SU-DHL-6 (cell line): ENCODE results near the gene GOLM1.

Experiments
- H2AFZ ChIP-seq: fragments of 200-600 bp; sonication (generic); 2 replicates; pipeline ENCODE4 v1.6.1; 2014; ENCODE audit warnings: low read depth, mild to moderate bottlenecking, moderate library complexity, mixed read lengths, antibody characterized with exemption, low read length; ENCODE audit not compliant: severe bottlenecking
- H3F3A ChIP-seq: fragments of 200-600 bp; shearing (Covaris generic); 2 replicates; pipeline ENCODE4 v1.6.0; 2016; ENCODE audit warnings: antibody characterized with exemption, mild to moderate bottlenecking; ENCODE audit not compliant: insufficient read depth
- H3K27ac ChIP-seq: fragments of 200-600 bp; sonication (generic); 2 replicates; pipeline ENCODE4 v1.5.1; 2016; ENCODE audit warnings: low read depth, mild to moderate bottlenecking, low read length, moderate library complexity, mixed read lengths
- H3K27me3 ChIP-seq: fragments of 200-600 bp; sonication (generic), shearing (Covaris generic); 2 replicates; pipeline ENCODE4 v1.6.0; 2014; ENCODE audit warnings: mild to moderate bottlenecking, low read length
- H3K36me3 ChIP-seq: fragments of 200-600 bp; sonication (generic); 2 replicates; pipeline ENCODE4 v1.6.1; 2014; ENCODE audit warnings: mild to moderate bottlenecking, low read length, mixed read lengths
- H3K4me2 ChIP-seq: fragments of 300-600, 200-600 bp; shearing (Covaris generic), sonication (generic); 2 replicates; pipeline ENCODE4 v1.6.0; 2014; ENCODE audit warnings: low read length, low read depth, mild to moderate bottlenecking; ENCODE audit not compliant: poor library complexity, severe bottlenecking
- H3K4me3 ChIP-seq: fragments of 200-600 bp; sonication (generic); 2 replicates; pipeline ENCODE4 v1.5.1; 2014; ENCODE audit warnings: antibody characterized with exemption, low read length, mild to moderate bottlenecking, mixed read lengths; ENCODE audit not compliant: insufficient read depth, poor library complexity, severe bottlenecking
- H3K79me2 ChIP-seq: fragments of 200-600 bp; sonication (generic); 2 replicates; pipeline ENCODE4 v1.6.1; 2014; ENCODE audit warnings: mild to moderate bottlenecking, low read length, moderate library complexity; ENCODE audit not compliant: insufficient read depth
- H3K9ac ChIP-seq: fragments of 200-600 bp; sonication (generic); 2 replicates; pipeline ENCODE4 v1.7.0; 2014; ENCODE audit warnings: mild to moderate bottlenecking, low read length
- H3K9me2 ChIP-seq: fragments of 200-600 bp; sonication (generic); replicated peaks from 2 replicates; pipeline ENCODE4 v1.6.1; 2014; ENCODE audit warnings: low read length; ENCODE audit not compliant: insufficient read depth
- H3K9me3 ChIP-seq: fragments of 200-600 bp; sonication (generic); 2 replicates; pipeline ENCODE4 v1.6.1; 2014; ENCODE audit warnings: low read length, mixed read lengths; ENCODE audit not compliant: insufficient read depth
- H4K20me1 ChIP-seq: fragments of 200-600 bp; sonication (generic); 2 replicates; pipeline ENCODE4 v1.6.1; 2014; ENCODE audit warnings: low read depth, mild to moderate bottlenecking, antibody characterized with exemption, low read length, moderate library complexity, mixed read lengths
- EZH2phosphoT487 ChIP-seq: fragments of 200-600 bp; sonication (generic), shearing (Covaris generic); conservative IDR thresholded peaks from 2 replicates; pipeline ENCODE4 v1.6.1; 2018; ENCODE audit warnings: mild to moderate bottlenecking, antibody characterized with exemption, low read length, moderate library complexity, mixed read lengths
- TF ChIP-seq, protein P1 (sequence below): fragments of 200-600 bp; sonication (generic); IDR thresholded peaks from one replicate; pipeline ENCODE4 v1.5.1; 2017; ENCODE audit warnings: antibody characterized with exemption, mild to moderate bottlenecking, low read length, moderate library complexity; ENCODE audit not compliant: insufficient read depth, poor library complexity, severe bottlenecking

The GOLM1 gene

DNA sequence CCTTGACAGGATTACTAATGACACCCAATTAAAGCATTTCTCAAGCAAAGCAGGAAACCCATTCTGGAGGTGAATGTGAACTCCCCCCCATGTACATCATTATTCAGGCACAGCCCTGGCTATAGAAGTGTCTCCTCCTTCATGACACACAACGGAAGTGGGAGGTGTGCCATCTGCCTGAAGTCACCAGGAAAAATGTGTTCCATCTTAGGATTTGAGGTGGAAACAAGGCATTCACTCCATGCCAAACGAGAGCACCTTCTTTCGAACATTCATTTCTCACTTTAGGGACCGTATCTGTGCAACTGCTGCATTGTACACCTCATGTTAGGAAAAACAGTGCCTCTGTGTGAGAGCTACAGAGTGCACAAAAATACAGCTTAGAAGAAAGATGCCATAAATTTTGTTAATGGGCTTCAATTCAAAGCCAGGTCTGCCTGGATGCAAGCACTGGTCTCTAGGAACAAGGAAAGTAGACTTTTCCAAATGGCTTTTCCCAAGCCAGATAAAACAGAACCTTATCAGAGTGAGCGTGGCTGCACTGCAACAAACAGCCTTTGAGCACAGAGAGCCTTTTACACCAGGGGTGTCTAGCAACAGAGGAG is 19.4 kb downstream of the GOLM1 start:
- Histone ChIP-seq H3K9me3 (no peaks in the 10 kb centered on the region), H3K27me3 (no peaks in the 10 kb centered on the region), H3K79me2 (no peaks in the 10 kb centered on the region), H3K4me2 (no peak overlapping the region), H3K9me2 (no peaks in the 10 kb centered on the region), H4K20me1 (no peaks in the 10 kb centered on the region), H3K36me3 (no peaks in the 10 kb centered on the region), H2AFZ (no peak overlapping the region), H3F3A (no peaks in the 10 kb centered on the region), H3K9ac (no peak overlapping the region), H3K4me3 (no peak overlapping the region), H3K27ac (no peak overlapping the region)
- TF ChIP-seq, protein P1, sequence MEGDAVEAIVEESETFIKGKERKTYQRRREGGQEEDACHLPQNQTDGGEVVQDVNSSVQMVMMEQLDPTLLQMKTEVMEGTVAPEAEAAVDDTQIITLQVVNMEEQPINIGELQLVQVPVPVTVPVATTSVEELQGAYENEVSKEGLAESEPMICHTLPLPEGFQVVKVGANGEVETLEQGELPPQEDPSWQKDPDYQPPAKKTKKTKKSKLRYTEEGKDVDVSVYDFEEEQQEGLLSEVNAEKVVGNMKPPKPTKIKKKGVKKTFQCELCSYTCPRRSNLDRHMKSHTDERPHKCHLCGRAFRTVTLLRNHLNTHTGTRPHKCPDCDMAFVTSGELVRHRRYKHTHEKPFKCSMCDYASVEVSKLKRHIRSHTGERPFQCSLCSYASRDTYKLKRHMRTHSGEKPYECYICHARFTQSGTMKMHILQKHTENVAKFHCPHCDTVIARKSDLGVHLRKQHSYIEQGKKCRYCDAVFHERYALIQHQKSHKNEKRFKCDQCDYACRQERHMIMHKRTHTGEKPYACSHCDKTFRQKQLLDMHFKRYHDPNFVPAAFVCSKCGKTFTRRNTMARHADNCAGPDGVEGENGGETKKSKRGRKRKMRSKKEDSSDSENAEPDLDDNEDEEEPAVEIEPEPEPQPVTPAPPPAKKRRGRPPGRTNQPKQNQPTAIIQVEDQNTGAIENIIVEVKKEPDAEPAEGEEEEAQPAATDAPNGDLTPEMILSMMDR: no peak
- no peak for TF ChIP-seq EZH2phosphoT487

GRCh38 chr9:86079421-86079831 is 19.9 kb downstream of the GOLM1 start:
- Histone ChIP-seq H3K9me3 (no peaks in the 10 kb centered on the region), H4K20me1 (no peaks in the 10 kb centered on the region), H3K36me3 (no peaks in the 10 kb centered on the region), H3K4me3 (no peak overlapping the region), H3K27me3 (no peaks in the 10 kb centered on the region), H2AFZ (no peak overlapping the region), H3K4me2 (no peak overlapping the region), H3K9ac (no peak overlapping the region), H3F3A (no peaks in the 10 kb centered on the region), H3K79me2 (no peaks in the 10 kb centered on the region), H3K27ac (no peak overlapping the region), H3K9me2 (no peaks in the 10 kb centered on the region)
- TF ChIP-seq, protein P1: no peak
- no peak for TF ChIP-seq EZH2phosphoT487

DNA sequence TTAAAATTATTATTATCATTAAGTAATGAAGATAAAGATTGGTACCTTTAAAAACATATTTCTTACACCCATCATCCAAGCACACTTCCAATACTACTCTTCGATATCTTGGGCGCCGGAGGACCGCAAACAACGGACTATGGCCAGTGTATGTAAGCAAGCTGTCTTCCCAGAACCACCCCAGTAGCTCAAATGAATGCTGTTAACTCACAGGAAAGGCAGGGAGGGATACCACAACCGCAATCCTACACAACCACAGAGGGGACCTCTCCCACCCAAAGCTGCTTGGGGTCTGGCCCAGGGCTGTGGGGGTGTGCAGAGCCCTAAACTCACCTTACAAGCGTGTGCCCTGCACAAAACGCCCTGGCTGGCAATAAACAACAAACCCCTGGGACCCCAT is 20.6 kb downstream of the GOLM1 start:
- H3K27ac ChIP-seq: no peak overlapping the region
- no peak overlapping the region for H3K4me3 ChIP-seq
- H3K27me3 ChIP-seq: no peaks in the 10 kb centered on the region
- H3K36me3 ChIP-seq: no peaks in the 10 kb centered on the region
- no peak overlapping the region for H3K9ac ChIP-seq
- no peaks in the 10 kb centered on the region for H3K9me2 ChIP-seq
- TF ChIP-seq, protein P1: no peak
- TF ChIP-seq EZH2phosphoT487: no peak
- no peaks in the 10 kb centered on the region for H3K79me2 ChIP-seq
- no peaks in the 10 kb centered on the region for H3K9me3 ChIP-seq
- H3K4me2 ChIP-seq: no peak overlapping the region
- no peaks in the 10 kb centered on the region for H3F3A ChIP-seq
- H2AFZ ChIP-seq: no peak overlapping the region
- no peaks in the 10 kb centered on the region for H4K20me1 ChIP-seq
